ENCODE measurements around the gene MCF2L.
"Not testable (repeated sequence)": the region's sequence is repeated elsewhere in the genome, so short reads cannot be mapped to it uniquely, and the experiment has no call there.

The MCF2L gene

GRCh38 chr13:113092776-113093579 is 124.0 kb downstream of the MCF2L start:
- no peaks in the 10 kb centered on the region for H3K27me3 ChIP-seq (ENCODE audit: control insufficient read depth, insufficient read depth, low read length)
- H3K9me3 ChIP-seq (ENCODE audit: control insufficient read depth, low read depth, low read length): no peaks in the 10 kb centered on the region
- no peak overlapping the region for H3K27ac ChIP-seq (ENCODE audit: low read length)
- peaks cover 3% of the 10 kb centered on the region for H3K36me3 ChIP-seq (ENCODE audit: control insufficient read depth, low read depth, low read length)
- H3K4me3 ChIP-seq (ENCODE audit: low read length): no peak overlapping the region
- H3K4me1 ChIP-seq (ENCODE audit: control insufficient read depth, low read depth, low read length): peaks cover 9% of the 10 kb centered on the region
- no peak overlapping the region for H3K9ac ChIP-seq (ENCODE audit: low read length)

GRCh38 chr13:113093580-113094409 is 124.8 kb downstream of the MCF2L start:
- no peaks in the 10 kb centered on the region for H3K27me3 ChIP-seq (ENCODE audit: control insufficient read depth, insufficient read depth, low read length)
- no peak overlapping the region for H3K4me3 ChIP-seq (ENCODE audit: low read length)
- no peaks in the 10 kb centered on the region for H3K36me3 ChIP-seq (ENCODE audit: control insufficient read depth, low read depth, low read length)
- H3K9me3 ChIP-seq (ENCODE audit: control insufficient read depth, low read depth, low read length): no peaks in the 10 kb centered on the region
- no peak overlapping the region for H3K9ac ChIP-seq (ENCODE audit: low read length)
- no peak overlapping the region for H3K27ac ChIP-seq (ENCODE audit: low read length)
- H3K4me1 ChIP-seq (ENCODE audit: control insufficient read depth, low read depth, low read length): peaks cover 9% of the 10 kb centered on the region

- Histone ChIP-seq H3K4me3 (ENCODE audit: low read length) (no peak overlapping the region), H3K4me1 (ENCODE audit: control insufficient read depth, low read depth, low read length) (peaks cover 7% of the 10 kb centered on the region), H3K36me3 (ENCODE audit: control insufficient read depth, low read depth, low read length) (no peaks in the 10 kb centered on the region), H3K9ac (ENCODE audit: low read length) (no peak overlapping the region), H3K27ac (ENCODE audit: low read length) (no peak overlapping the region), H3K27me3 (ENCODE audit: control insufficient read depth, insufficient read depth, low read length) (no peaks in the 10 kb centered on the region), H3K9me3 (ENCODE audit: control insufficient read depth, low read depth, low read length) (no peaks in the 10 kb centered on the region)
These were observed 125.4 kb downstream of the MCF2L start for GRCh38 chr13:113094410-113094800.

GRCh38 chr13:113095146-113096051 is 126.4 kb downstream of the MCF2L start:
- H3K4me3 ChIP-seq (ENCODE audit: low read length): no peak overlapping the region
- H3K9me3 ChIP-seq (ENCODE audit: control insufficient read depth, low read depth, low read length): no peaks in the 10 kb centered on the region
- no peaks in the 10 kb centered on the region for H3K36me3 ChIP-seq (ENCODE audit: control insufficient read depth, low read depth, low read length)
- H3K9ac ChIP-seq (ENCODE audit: low read length): no peak overlapping the region
- no peak overlapping the region for H3K27ac ChIP-seq (ENCODE audit: low read length)
- no peaks in the 10 kb centered on the region for H3K27me3 ChIP-seq (ENCODE audit: control insufficient read depth, insufficient read depth, low read length)
- no peaks in the 10 kb centered on the region for H3K4me1 ChIP-seq (ENCODE audit: control insufficient read depth, low read depth, low read length)

- H3K9me3 ChIP-seq (ENCODE audit: control insufficient read depth, low read depth, low read length): no peaks in the 10 kb centered on the region
- no peak overlapping the region for H3K9ac ChIP-seq (ENCODE audit: low read length)
- H3K4me3 ChIP-seq (ENCODE audit: low read length): no peak overlapping the region
- no peak overlapping the region for H3K27ac ChIP-seq (ENCODE audit: low read length)
- H3K27me3 ChIP-seq (ENCODE audit: control insufficient read depth, insufficient read depth, low read length): no peaks in the 10 kb centered on the region
- H3K4me1 ChIP-seq (ENCODE audit: control insufficient read depth, low read depth, low read length): no peaks in the 10 kb centered on the region
- H3K36me3 ChIP-seq (ENCODE audit: control insufficient read depth, low read depth, low read length): no peaks in the 10 kb centered on the region
These were observed 127.2 kb downstream of the MCF2L start for GRCh38 chr13:113096052-113096744.

GRCh38 chr13:113096745-113097305 is 127.8 kb downstream of the MCF2L start:
- no peak overlapping the region for H3K27ac ChIP-seq (ENCODE audit: low read length)
- H3K4me1 ChIP-seq (ENCODE audit: control insufficient read depth, low read depth, low read length): no peaks in the 10 kb centered on the region
- no peaks in the 10 kb centered on the region for H3K36me3 ChIP-seq (ENCODE audit: control insufficient read depth, low read depth, low read length)
- no peaks in the 10 kb centered on the region for H3K27me3 ChIP-seq (ENCODE audit: control insufficient read depth, insufficient read depth, low read length)
- no peak overlapping the region for H3K9ac ChIP-seq (ENCODE audit: low read length)
- no peak overlapping the region for H3K4me3 ChIP-seq (ENCODE audit: low read length)
- H3K9me3 ChIP-seq (ENCODE audit: control insufficient read depth, low read depth, low read length): no peaks in the 10 kb centered on the region

GRCh38 chr13:113097651-113098050 is 128.6 kb downstream of the MCF2L start:
- no peaks in the 10 kb centered on the region for H3K9me3 ChIP-seq (ENCODE audit: control insufficient read depth, low read depth, low read length)
- H3K4me1 ChIP-seq (ENCODE audit: control insufficient read depth, low read depth, low read length): no peaks in the 10 kb centered on the region
- no peak overlapping the region for H3K4me3 ChIP-seq (ENCODE audit: low read length)
- H3K27me3 ChIP-seq (ENCODE audit: control insufficient read depth, insufficient read depth, low read length): no peaks in the 10 kb centered on the region
- no peak overlapping the region for H3K27ac ChIP-seq (ENCODE audit: low read length)
- H3K9ac ChIP-seq (ENCODE audit: low read length): no peak overlapping the region
- no peaks in the 10 kb centered on the region for H3K36me3 ChIP-seq (ENCODE audit: control insufficient read depth, low read depth, low read length)

GRCh38 chr13:113098162-113098732 is 129.2 kb downstream of the MCF2L start:
- Histone ChIP-seq H3K27me3 (ENCODE audit: control insufficient read depth, insufficient read depth, low read length) (no peaks in the 10 kb centered on the region), H3K9me3 (ENCODE audit: control insufficient read depth, low read depth, low read length) (no peaks in the 10 kb centered on the region), H3K27ac (ENCODE audit: low read length) (no peak overlapping the region), H3K36me3 (ENCODE audit: control insufficient read depth, low read depth, low read length) (no peaks in the 10 kb centered on the region), H3K4me1 (ENCODE audit: control insufficient read depth, low read depth, low read length) (no peaks in the 10 kb centered on the region), H3K4me3 (ENCODE audit: low read length) (no peak overlapping the region), H3K9ac (ENCODE audit: low read length) (no peak overlapping the region)

- Histone ChIP-seq H3K27ac (ENCODE audit: low read length) (no peak overlapping the region), H3K9ac (ENCODE audit: low read length) (no peak overlapping the region), H3K9me3 (ENCODE audit: control insufficient read depth, low read depth, low read length) (no peaks in the 10 kb centered on the region), H3K36me3 (ENCODE audit: control insufficient read depth, low read depth, low read length) (no peaks in the 10 kb centered on the region), H3K4me1 (ENCODE audit: control insufficient read depth, low read depth, low read length) (no peaks in the 10 kb centered on the region), H3K27me3 (ENCODE audit: control insufficient read depth, insufficient read depth, low read length) (no peaks in the 10 kb centered on the region), H3K4me3 (ENCODE audit: low read length) (no peak overlapping the region)
These were observed 130.1 kb downstream of the MCF2L start for GRCh38 chr13:113099142-113099541.

GRCh38 chr13:113102302-113102701 is 133.3 kb downstream of the MCF2L start:
- H3K27ac ChIP-seq (ENCODE audit: low read length); H3K9me3 ChIP-seq (ENCODE audit: control insufficient read depth, low read depth, low read length); H3K4me3 ChIP-seq (ENCODE audit: low read length); H3K4me1 ChIP-seq (ENCODE audit: control insufficient read depth, low read depth, low read length); H3K36me3 ChIP-seq (ENCODE audit: control insufficient read depth, low read depth, low read length); H3K27me3 ChIP-seq (ENCODE audit: control insufficient read depth, insufficient read depth, low read length); H3K9ac ChIP-seq (ENCODE audit: low read length): not testable (repeated sequence)

Data from iPS-18a (cell line).